PFSK-1 (cell line): ENCODE results near the gene AAMDC.

Experiments used
- FOXP2 ChIP-seq: optimal IDR thresholded peaks from 2 replicates; pipeline ENCODE3; 2011; ENCODE audit warnings: borderline replicate concordance, control low read depth, inconsistent platforms; ENCODE audit not compliant: insufficient read depth; ENCODE audit errors: extremely low read length, extremely low read depth
- POLR2AphosphoS5 ChIP-seq: IDR thresholded peaks from 2 replicates; pipeline ENCODE4 v1.6.1; 2012; ENCODE audit warnings: low read depth, mild to moderate bottlenecking, control low read depth, low read length, moderate library complexity
- REST ChIP-seq, 2 experiments: IDR thresholded peaks; 2 replicates each; pipeline versions ENCODE4 v1.6.1 to v1.8.0; 2011 to 2012; ENCODE audit warnings: low read depth in 2 of 2, low read length in 2 of 2, control low read depth in 1 of 2, inconsistent platforms in 1 of 2, mild to moderate bottlenecking in 1 of 2, moderate library complexity in 1 of 2; ENCODE audit not compliant: insufficient read depth in 1 of 2
- SIN3A ChIP-seq: IDR thresholded peaks from 2 replicates; pipeline ENCODE4 v1.6.1; 2012; ENCODE audit warnings: mild to moderate bottlenecking, low read length, moderate library complexity, borderline replicate concordance; ENCODE audit not compliant: insufficient read depth
- TAF1 ChIP-seq: IDR thresholded peaks from 2 replicates; pipeline ENCODE4 v1.6.1; 2012; ENCODE audit warnings: low read length, control low read depth, borderline replicate concordance; ENCODE audit not compliant: insufficient read depth

The AAMDC gene

GRCh38 chr11:77779935-77780334, 41.0 kb upstream of the AAMDC start:
- TF ChIP-seq TAF1 (no peak), REST (IDR thresholded peaks at IDR 0.05; ENCODE audit: insufficient read depth in 1 of 2, low read depth in 2 of 2, low read length in 2 of 2) (peak; percentile 86 to 95), POLR2AphosphoS5 (no peak), FOXP2 (no peak)

GRCh38 chr11:77783025-77783424, 37.9 kb upstream of the AAMDC start:
- TF ChIP-seq REST (IDR thresholded peaks at IDR 0.05; ENCODE audit: insufficient read depth in 1 of 2, low read depth in 2 of 2, low read length in 2 of 2) (no peak), POLR2AphosphoS5 (no peak), FOXP2 (no peak), SIN3A (no peak), TAF1 (no peak)

GRCh38 chr11:77784572-77784971, 36.4 kb upstream of the AAMDC start:
- TF ChIP-seq REST (IDR thresholded peaks at IDR 0.05; ENCODE audit: insufficient read depth in 1 of 2, low read depth in 2 of 2, low read length in 2 of 2), result no peak
- TF ChIP-seq SIN3A, result no peak
- no peak for TF ChIP-seq FOXP2
- TF ChIP-seq POLR2AphosphoS5, result no peak
- TF ChIP-seq TAF1, result no peak

- no peak for TF ChIP-seq REST (IDR thresholded peaks at IDR 0.05; ENCODE audit: insufficient read depth in 1 of 2, low read depth in 2 of 2, low read length in 2 of 2)
- no peak for TF ChIP-seq POLR2AphosphoS5
- TF ChIP-seq FOXP2, result no peak
These were observed 31.7 kb upstream of the AAMDC start for GRCh38 chr11:77789061-77789730.
